ENCODE data around the gene LCAT.

The LCAT gene

GRCh38 chr16:67892375-67892774 is 51.5 kb downstream of the LCAT start:
- ChIA-PET CTCF (interaction anchor here (1.0 to 4.5 kb wide), 6 partner anchors 9 to 371 kb away, joined by 3 to 47 read pairs (median 5); partner anchors contain the start of genes C16orf86, ENKD1 and NRN1L), POLR2A (interaction anchor here (1.0 kb wide), 1 partner anchor 8 kb away, joined by 3 read pairs; no protein-coding TSS in a partner anchor)

More at GRCh38 chr16:67892375-67892774, 51.5 kb downstream of the LCAT start:
- no peak for DNase-seq (ENCODE audit: low read depth, low spot score)
- H3K4me3 ChIP-seq (ENCODE audit: low read depth, low read length), result peak overlapping the region; percentile 46
- no peak for TF ChIP-seq CTCF (IDR thresholded peaks at IDR 0.05; ENCODE audit: insufficient read depth, low read length, missing control alignments)
